ENCODE data around the gene CNOT6.

CNOT6 gene

GRCh38 chr5:180487556-180487955, 6.6 kb upstream of the CNOT6 start:
- no peak overlapping the region for H3K4me2 ChIP-seq (ENCODE audit: low read length)
- H3K27me3 ChIP-seq (ENCODE audit: low read depth, low read length), result no peaks in the 10 kb centered on the region
- H3K4me3 ChIP-seq (ENCODE audit: low read length), result no peak overlapping the region
- H3K27ac ChIP-seq (ENCODE audit: low read length), result no peak overlapping the region
- H3K9ac ChIP-seq (ENCODE audit: low read length), result no peak overlapping the region
- H3K9me3 ChIP-seq (ENCODE audit: insufficient read depth, low read length), result no peaks in the 10 kb centered on the region
- H3K79me2 ChIP-seq (ENCODE audit: low read length), result no peaks in the 10 kb centered on the region
- no peak overlapping the region for H2AFZ ChIP-seq (ENCODE audit: low read depth, low read length)
- no peak for TF ChIP-seq CTCF (IDR thresholded peaks at IDR 0.05; ENCODE audit: low read depth, low read length)
- no peak for TF ChIP-seq EZH2phosphoT487 (IDR thresholded peaks at IDR 0.05; ENCODE audit: low read depth)
- no peaks in the 10 kb centered on the region for H3K4me1 ChIP-seq (ENCODE audit: low read length)
- no peaks in the 10 kb centered on the region for H3K36me3 ChIP-seq (replicated peaks; ENCODE audit: low read depth, low read length)
- H4K20me1 ChIP-seq (ENCODE audit: insufficient read depth, low read length), result no peaks in the 10 kb centered on the region

GRCh38 chr5:180491496-180491895, 2.7 kb upstream of the CNOT6 start:
- Histone ChIP-seq H3K4me1 (ENCODE audit: low read length) (peaks cover 15% of the 10 kb centered on the region), H3K27ac (ENCODE audit: low read length) (no peak overlapping the region), H3K4me2 (ENCODE audit: low read length) (no peak overlapping the region), H3K36me3 (replicated peaks; ENCODE audit: low read depth, low read length) (peaks cover 7% of the 10 kb centered on the region), H3K9ac (ENCODE audit: low read length) (no peak overlapping the region), H3K9me3 (ENCODE audit: insufficient read depth, low read length) (no peaks in the 10 kb centered on the region), H3K79me2 (ENCODE audit: low read length) (peaks cover 22% of the 10 kb centered on the region), H4K20me1 (ENCODE audit: insufficient read depth, low read length) (peaks cover 15% of the 10 kb centered on the region), H3K4me3 (ENCODE audit: low read length) (no peak overlapping the region), H3K27me3 (ENCODE audit: low read depth, low read length) (no peaks in the 10 kb centered on the region), H2AFZ (ENCODE audit: low read depth, low read length) (no peak overlapping the region)
- TF ChIP-seq EZH2phosphoT487 (IDR thresholded peaks at IDR 0.05; ENCODE audit: low read depth) (no peak), CTCF (IDR thresholded peaks at IDR 0.05; ENCODE audit: low read depth, low read length) (no peak)

- Histone ChIP-seq H3K27ac (ENCODE audit: low read length) (no peak overlapping the region), H3K4me1 (ENCODE audit: low read length) (peaks cover 15% of the 10 kb centered on the region), H3K4me3 (ENCODE audit: low read length) (no peak overlapping the region), H3K79me2 (ENCODE audit: low read length) (peaks cover 31% of the 10 kb centered on the region), H2AFZ (ENCODE audit: low read depth, low read length) (no peak overlapping the region), H3K27me3 (ENCODE audit: low read depth, low read length) (no peaks in the 10 kb centered on the region), H3K4me2 (ENCODE audit: low read length) (no peak overlapping the region), H3K9ac (ENCODE audit: low read length) (no peak overlapping the region), H3K9me3 (ENCODE audit: insufficient read depth, low read length) (no peaks in the 10 kb centered on the region), H4K20me1 (ENCODE audit: insufficient read depth, low read length) (peaks cover 21% of the 10 kb centered on the region), H3K36me3 (replicated peaks; ENCODE audit: low read depth, low read length) (peaks cover 7% of the 10 kb centered on the region)
- no peak for TF ChIP-seq CTCF (IDR thresholded peaks at IDR 0.05; ENCODE audit: low read depth, low read length)
- no peak for TF ChIP-seq EZH2phosphoT487 (IDR thresholded peaks at IDR 0.05; ENCODE audit: low read depth)
These were observed 1.8 kb upstream of the CNOT6 start for GRCh38 chr5:180492226-180492903.

- peak overlapping the region; percentile 82 for H3K9ac ChIP-seq (ENCODE audit: low read length)
- no peaks in the 10 kb centered on the region for H3K9me3 ChIP-seq (ENCODE audit: insufficient read depth, low read length)
- H4K20me1 ChIP-seq (ENCODE audit: insufficient read depth, low read length), result peaks cover 40% of the 10 kb centered on the region
- H3K4me3 ChIP-seq (ENCODE audit: low read length), result peak overlapping the region; percentile 86
- H3K4me2 ChIP-seq (ENCODE audit: low read length), result peak overlapping the region; percentile 92
- no peaks in the 10 kb centered on the region for H3K27me3 ChIP-seq (ENCODE audit: low read depth, low read length)
- TF ChIP-seq EZH2phosphoT487 (IDR thresholded peaks at IDR 0.05; ENCODE audit: low read depth), result no peak
- TF ChIP-seq CTCF (IDR thresholded peaks at IDR 0.05; ENCODE audit: low read depth, low read length), result no peak
- peak overlapping the region; percentile 23; the same call in 1 of the 2 replicates for H2AFZ ChIP-seq (ENCODE audit: low read depth, low read length)
- peak overlapping the region; percentile 55 for H3K27ac ChIP-seq (ENCODE audit: low read length)
- peaks cover 15% of the 10 kb centered on the region for H3K4me1 ChIP-seq (ENCODE audit: low read length)
- H3K79me2 ChIP-seq (ENCODE audit: low read length), result peaks cover 54% of the 10 kb centered on the region
- peaks cover 15% of the 10 kb centered on the region for H3K36me3 ChIP-seq (replicated peaks; ENCODE audit: low read depth, low read length)
These were observed 467 bp downstream of the CNOT6 start for GRCh38 chr5:180494510-180495181.
